ENCODE results near the gene EZR. TPM values are rescaled to one million over a fixed set of nuclear protein-coding genes. Genes with fewer than 3 reads are reported as not detected.
A peak's percentile ranks its signal among the peaks of the same experiment; 100 is the strongest.

Gene EZR
- total and polyA plus RNA-seq, 2 of the 13 experiments (the other 11 are each of a cell fraction or from before 2014, with no cell fraction given) = 34.7 to 60.3 TPM

- TF ChIP-seq RERE (CRISPR knock-in tag; IDR thresholded peaks at IDR 0.05; ENCODE audit: low read depth) (peak; percentile 93; the same call in 1 of the 2 replicates), CENPT (CRISPR knock-in tag; IDR thresholded peaks at IDR 0.05; ENCODE audit: low read depth) (no peak), PAXIP1 (CRISPR knock-in tag; conservative IDR thresholded peaks at IDR 0.05) (peak; percentile 65), HOXA7 (CRISPR knock-in tag; IDR thresholded peaks at IDR 0.05) (no peak), NFRKB (IDR thresholded peaks at IDR 0.05) (0 out of 2 replicates have a peak, but pooled peaks have one; percentile 18), KDM3A (CRISPR knock-in tag; IDR thresholded peaks at IDR 0.05; ENCODE audit: low read depth) (0 out of 2 replicates have a peak, but pooled peaks have one; percentile 47), ZBTB26 (CRISPR knock-in tag; IDR thresholded peaks at IDR 0.05; ENCODE audit: borderline replicate concordance) (0 out of 2 replicates have a peak, but pooled peaks have one; percentile 13), ATM (IDR thresholded peaks at IDR 0.05; ENCODE audit: borderline replicate concordance) (peak; percentile 84; the same call in 1 of the 2 replicates), ZEB1 (IDR thresholded peaks at IDR 0.05; ENCODE audit: insufficient replicate concordance, low read depth) (no peak), TBL1XR1 (IDR thresholded peaks at IDR 0.05; ENCODE audit: borderline replicate concordance, low read length, partially characterized antibody) (peak; percentile 21), HNRNPH1 (optimal IDR thresholded peaks at IDR 0.05; ENCODE audit: low read depth, low read length) (no peak), ZNF841 (CRISPR knock-in tag; IDR thresholded peaks at IDR 0.05; ENCODE audit: borderline replicate concordance) (no peak), ZFP36L1 (CRISPR knock-in tag; IDR thresholded peaks at IDR 0.05) (peak; percentile 73; the same call in 1 of the 2 replicates), HES4 (CRISPR knock-in tag; IDR thresholded peaks at IDR 0.05; ENCODE audit: borderline replicate concordance) (no peak), SSRP1 (CRISPR knock-in tag; IDR thresholded peaks at IDR 0.05) (no peak), TARDBP (CRISPR knock-in tag; IDR thresholded peaks at IDR 0.05) (no peak), ZBTB14 (CRISPR knock-in tag; IDR thresholded peaks at IDR 0.05) (no peak), BRCA1 (CRISPR knock-in tag; IDR thresholded peaks at IDR 0.05) (no peak)
These were observed 34.1 kb upstream of the EZR start (continued) for GRCh38 chr6:158853072-158853879.
